Activated T-cell treated with anti-CD3 and anti-CD28 coated beads for 1 hour (primary cell): ENCODE measurements around the gene CSF3R.

ENCODE experiments used
- DNase-seq: peaks from one replicate; pipeline ENCODE4 v3.0.0-alpha.2; 2020; ENCODE audit warnings: low read depth

Gene CSF3R

GRCh38 chr1:36482724-36483388 lies at the start of gene CSF3R:
Gene CSF3R, minus strand, starts transcription at chr1:36482913. Its CDS starts 3,417 bp downstream, at chr1:36479496.
- DNase-seq = no peak

- no peak for DNase-seq
Observed at GRCh38 chr1:36531833-36532232, 49.1 kb upstream of the CSF3R start.

- DNase-seq = no peak
Observed at GRCh38 chr1:36530791-36531190, 48.1 kb upstream of the CSF3R start.

DNA sequence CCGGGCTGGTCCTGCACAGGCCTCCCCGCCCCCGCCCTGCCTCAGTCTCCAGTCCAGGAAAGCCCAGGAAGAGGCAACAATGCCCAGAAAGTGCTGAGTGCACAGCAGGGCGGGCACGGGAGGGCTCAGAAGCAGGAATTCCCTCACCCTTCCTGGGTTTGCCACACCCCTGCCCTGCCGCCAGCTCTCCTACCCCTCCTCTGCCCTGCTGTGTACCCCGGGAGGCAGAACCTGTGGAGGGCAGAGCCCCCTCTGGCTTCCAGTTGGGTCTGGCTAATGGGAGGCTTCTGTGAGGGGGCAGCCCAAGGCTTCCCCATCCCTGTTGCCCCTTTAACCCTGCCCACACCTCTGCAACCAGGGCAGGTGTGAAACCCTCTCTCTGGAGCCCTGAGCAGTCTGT lies 47.5 kb upstream of the CSF3R start:
- no peak for DNase-seq

DNA sequence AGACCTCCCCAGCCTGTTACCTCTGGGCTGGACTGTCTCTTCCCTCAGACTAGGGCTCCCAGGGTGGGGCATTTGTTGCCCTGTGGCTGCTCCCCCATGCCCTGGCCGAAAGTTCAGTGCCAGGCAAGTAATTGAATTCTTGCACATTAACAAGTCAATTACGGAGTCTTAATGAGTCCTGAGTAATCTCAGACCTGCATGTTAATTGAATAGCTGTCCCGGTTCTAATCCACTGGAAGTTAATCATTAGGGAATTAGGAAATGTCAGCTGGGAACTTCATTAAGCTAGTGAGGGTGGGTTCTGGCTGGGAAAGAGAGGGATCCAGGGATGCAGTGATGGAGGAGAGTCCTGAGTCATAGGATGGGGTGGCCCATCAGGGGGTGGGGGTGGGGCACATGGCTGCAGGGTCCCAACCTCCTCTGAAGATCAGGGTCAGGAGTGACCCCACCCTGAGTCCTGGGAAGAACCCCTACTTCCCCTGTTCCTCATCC lies 47.1 kb upstream of the CSF3R start:
- DNase-seq = no peak

DNA sequence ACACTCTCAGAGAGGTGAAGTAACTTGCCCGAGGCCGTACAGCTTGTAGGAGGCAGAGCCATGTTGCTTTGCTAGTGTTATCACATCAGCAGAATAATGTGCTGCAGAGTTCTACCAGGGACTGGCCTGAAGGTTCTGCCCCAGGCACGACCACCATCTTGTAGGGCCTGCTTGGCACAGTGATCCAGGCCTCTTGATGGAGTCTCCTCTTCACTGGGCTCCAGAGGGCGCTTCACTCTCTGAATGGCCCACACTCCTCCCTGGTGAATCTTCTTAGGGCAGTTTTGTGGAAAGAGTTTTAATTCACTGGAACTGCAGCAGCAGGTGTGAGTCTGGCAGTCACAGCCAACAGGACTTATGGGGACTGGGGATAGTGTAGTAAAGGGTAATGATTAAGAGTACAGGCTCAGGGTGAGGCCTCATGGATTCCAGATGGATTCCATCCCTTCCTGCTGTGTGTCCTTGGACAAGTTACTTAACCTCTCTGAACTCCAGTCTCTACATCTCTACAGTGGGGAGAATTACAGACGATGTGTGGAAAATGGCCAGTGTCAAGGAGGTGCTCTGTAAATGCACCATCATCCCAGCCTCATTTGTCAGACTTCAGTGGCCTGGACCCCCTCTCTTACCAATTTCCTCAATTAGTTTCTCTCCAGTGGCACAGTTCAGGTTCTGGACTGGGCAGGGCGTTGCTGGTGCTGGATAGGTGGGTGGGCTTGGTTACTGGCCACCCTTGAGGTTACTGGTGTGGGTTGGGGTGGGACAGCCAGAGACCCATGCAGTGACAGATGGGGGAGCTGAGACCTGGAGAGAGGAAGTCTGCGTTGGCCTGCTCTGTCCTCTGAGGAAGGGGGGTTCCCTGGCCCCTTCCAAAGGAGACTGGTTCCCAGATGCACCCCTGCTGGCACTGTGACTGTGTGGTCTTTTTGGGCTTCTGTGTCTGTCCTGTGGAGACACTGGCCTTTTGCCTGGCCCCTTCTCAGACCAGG lies 45.9 kb upstream of the CSF3R start:
- no peak for DNase-seq

DNA sequence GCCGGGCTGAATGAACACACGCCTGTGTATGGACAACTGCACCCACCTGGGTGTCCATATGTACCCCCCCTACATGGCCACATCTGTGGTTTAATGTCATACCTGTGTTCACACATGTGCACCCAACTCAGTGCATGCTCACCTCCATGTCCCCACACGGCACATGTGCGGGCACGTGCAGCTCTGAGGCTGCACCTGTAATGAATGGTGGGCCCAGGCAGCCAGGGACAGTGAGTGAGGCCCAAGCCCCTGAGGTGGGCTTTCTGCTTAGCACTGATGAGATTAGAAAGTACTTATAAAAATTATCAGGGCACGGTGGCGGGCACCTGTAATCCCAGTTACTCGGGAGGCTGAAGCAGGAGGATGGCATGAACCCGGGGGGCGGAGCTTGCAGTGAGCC lies 42.5 kb upstream of the CSF3R start:
- DNase-seq = no peak

GRCh38 chr1:36524359-36525062 lies 41.8 kb upstream of the CSF3R start:
- no peak for DNase-seq

- DNase-seq = no peak
Observed at GRCh38 chr1:36523850-36524249, 41.1 kb upstream of the CSF3R start.

- DNase-seq = no peak
Observed at GRCh38 chr1:36523230-36523495, 40.5 kb upstream of the CSF3R start.

DNA sequence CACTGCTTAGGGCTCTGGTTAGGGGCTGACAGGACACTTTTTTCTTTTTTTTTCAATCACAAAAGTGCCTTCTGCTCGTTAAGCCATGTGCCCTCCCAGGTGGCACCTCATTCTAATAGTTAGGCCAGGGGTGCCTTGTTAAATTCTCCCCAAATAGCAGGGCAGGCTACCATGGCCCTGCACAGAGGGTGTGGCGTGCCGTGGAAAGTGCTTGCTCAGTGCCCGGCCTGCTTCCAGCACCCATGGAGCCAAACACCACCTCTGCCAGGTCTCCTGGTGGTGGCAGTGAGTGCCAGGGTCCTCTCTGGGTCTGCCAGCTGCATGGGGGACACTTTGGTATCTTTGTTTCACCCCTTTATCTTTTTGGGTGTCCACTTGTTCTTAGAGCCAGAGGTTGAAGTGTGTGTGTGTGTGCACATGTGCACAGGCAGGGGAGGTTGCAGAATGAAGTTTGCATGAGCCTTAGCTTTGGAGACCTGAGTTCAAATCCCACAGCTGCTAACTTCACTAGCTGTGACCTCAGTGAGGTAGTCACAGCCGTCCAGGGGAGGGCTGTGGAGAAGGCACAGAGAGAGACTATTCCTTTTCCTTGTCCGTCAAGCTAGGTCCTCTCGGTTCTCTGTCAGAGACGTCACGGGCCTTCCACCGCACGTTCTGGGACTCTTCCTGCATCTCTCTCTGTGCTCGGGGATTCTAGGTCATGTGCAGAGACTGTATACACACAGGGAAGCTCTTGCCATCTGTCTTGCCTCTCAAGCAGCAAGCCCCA lies 39.9 kb upstream of the CSF3R start:
- no peak for DNase-seq

GRCh38 chr1:36522021-36522420 lies 39.3 kb upstream of the CSF3R start:
- no peak for DNase-seq

GRCh38 chr1:36520771-36521420 lies 38.2 kb upstream of the CSF3R start:
- DNase-seq = no peak

- DNase-seq = no peak
Observed at GRCh38 chr1:36520056-36520455, 37.3 kb upstream of the CSF3R start.

DNA sequence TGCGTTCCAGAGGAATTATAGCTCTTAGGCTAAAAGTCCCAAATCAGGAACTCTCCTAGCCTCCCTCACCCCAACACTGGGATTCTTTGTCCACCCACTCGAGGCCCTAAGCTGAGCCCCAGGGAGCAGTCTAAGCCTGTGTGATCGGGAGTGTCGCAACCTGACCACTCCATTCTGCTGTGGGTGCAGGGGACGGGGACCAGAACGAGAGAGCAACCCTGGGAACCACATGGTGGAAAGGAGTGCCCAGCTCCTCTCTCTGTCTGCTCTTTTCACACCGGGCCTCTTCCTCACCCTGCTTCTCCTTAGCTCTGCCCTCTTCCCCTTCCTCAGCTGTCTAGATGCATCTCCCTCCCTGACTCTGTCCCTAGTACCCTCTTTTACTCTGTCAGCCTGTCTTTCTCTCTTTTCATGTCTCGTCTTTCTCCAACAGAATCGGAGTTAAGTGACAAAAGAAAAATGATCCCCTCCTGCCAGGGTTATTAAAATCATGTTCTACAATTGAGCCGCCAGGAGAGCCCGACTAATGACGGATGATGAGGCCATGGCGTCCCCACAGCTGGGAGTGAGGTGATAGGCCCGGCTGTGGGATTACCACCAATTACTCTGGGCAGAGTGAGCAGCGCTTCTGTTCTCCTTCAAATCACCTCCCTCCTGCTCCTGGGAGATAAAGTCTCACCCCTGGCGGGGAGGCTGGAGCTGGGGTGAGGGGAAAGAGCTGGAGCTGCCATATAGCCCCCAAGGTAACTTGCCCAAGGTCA lies 34.5 kb upstream of the CSF3R start:
- no peak for DNase-seq

DNA sequence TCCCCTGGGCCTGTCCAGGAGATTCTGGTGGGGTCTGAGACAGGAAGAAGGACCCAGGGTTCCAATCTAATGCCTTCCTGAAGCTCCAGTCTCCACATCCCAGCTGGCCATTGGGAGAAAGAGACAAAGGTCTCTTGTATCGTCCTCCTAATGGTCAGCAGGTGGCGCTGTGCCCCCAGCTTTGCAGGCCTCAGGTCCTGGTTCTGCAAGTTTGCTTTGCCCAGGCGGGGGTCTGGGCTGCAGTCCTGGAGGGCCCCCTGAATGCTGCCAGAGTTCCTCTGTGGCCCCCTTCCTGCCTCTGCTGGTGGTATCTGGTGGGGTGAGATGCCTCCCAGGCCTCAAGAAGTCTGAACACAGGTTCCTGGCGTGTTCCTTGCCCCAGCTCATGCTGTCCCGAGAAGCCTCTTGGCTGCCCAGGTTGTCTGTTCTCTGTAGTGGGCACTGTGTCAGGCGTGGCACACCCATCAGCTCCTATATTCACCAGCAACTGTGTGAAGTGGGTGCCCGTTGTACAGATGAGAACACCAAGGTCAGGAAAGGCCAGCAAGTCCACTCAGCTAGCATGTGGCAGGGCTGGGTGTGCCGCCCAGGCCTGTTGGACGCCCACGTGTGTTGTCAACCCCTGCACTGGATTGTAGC lies 33.8 kb upstream of the CSF3R start:
- peak; percentile 28 for DNase-seq

GRCh38 chr1:36515315-36516138 lies 32.8 kb upstream of the CSF3R start:
- DNase-seq = no peak

DNA sequence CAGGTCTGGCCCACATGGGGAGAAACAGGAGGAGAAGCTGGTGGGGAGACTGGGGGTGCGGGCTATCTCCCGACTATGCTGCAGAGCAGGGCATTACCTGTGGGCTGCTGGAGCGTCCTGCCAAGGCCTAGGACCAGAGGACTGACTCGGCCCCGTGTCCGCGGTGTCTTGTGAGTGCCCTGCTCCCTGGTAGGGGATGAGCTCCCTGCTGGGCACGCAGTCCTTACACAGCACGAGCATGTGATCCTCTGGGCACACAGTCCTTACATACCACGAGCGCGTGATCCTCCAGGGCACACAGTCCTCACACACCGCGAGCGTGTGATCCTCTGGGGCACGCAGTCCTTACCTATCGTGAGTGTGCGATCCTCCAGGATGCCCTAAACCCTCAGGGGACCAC lies 31.8 kb upstream of the CSF3R start:
- DNase-seq = no peak
